ENCODE measurements around the gene ASPA.
"Not testable (repeated sequence)": the region's sequence is repeated elsewhere in the genome, so short reads cannot be mapped to it uniquely, and the experiment has no call there.

ASPA gene

GRCh38 chr17:3510090-3510489 lies 34.3 kb downstream of the ASPA start:
- no peak for DNase-seq

- no peak for DNase-seq
Observed at GRCh38 chr17:3511852-3512504, 36.2 kb downstream of the ASPA start.

DNA sequence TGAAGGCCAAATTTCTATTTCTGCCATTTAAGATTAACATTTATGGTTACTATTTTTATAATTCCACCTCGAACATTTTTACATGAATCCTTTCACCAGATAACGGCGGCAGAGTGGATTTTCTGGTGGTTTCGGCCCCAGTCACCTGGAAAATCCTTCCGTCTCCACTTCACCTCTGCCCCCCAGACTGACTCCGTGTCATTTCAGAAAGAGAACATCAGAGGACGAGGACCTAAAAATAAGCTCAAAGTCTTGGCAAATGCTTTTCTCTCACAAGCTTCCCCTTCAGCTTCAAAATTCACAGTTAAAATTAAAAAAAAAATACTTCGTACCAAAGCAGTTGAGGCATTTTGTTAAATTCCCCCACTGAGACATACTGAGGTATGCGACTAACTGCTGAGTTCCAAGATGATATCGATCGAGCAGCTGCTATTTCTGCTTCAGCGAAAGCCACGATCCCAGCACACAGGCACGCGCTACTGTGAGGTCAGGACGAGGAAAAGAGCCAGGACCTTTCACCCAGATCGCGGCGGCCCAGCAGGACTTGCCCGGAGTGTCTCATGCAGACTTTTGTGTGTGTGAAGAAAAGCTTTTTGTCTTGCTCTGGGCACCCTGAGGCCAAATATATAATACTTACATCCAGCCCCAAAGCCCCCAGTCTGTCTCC lies 36.8 kb downstream of the ASPA start:
- peak in 1 of 2 experiments; percentile 2 for DNase-seq

GRCh38 chr17:3513305-3514035 lies 37.7 kb downstream of the ASPA start:
- DNase-seq: no peak

GRCh38 chr17:3514167-3514566 lies 38.4 kb downstream of the ASPA start:
- not testable (repeated sequence) for DNase-seq

- no peak for DNase-seq
Observed at GRCh38 chr17:3514873-3515272, 39.1 kb downstream of the ASPA start.

- not testable (repeated sequence) for DNase-seq
Observed at GRCh38 chr17:3519472-3519871, 43.7 kb downstream of the ASPA start.

DNA sequence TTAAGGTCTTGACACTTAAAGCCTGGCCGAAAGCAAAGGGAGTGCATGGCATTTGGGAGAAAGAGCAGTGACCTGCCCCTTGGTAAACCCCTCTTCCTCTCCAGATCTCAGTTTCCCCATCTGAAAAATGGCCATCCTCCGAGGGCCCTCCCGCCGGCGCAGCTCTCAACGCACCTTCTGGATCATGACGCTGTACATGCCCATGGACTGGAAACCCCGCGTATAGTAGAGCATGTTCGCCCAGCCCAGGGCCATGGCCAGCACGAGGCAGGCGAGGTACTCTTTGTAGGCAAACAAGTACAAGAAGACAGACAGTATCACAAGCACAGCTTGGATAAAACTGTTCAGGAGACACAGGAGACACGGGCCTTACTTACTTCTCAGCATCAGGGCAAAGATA lies 48.2 kb downstream of the ASPA start:
- no peak for DNase-seq

DNA sequence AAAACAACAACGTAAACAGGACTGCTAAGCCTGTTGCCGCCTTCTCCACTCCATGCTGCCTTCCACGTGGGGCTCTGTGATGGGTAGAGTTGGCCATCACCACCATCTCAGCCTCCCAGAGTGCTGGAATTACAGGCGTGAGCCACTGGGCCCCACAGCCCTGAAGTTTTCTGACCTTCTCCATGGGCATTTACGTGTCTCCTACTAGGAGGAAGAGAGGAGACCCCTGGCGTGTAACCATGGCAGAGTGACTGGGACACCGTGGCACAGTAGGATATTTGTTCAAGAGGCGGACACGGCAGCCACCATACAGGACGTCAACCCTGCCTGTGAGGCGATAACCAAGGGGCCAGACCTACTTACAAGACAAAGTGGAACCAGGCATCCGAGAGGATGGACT lies 50.7 kb downstream of the ASPA start:
- no peak for DNase-seq

DNA sequence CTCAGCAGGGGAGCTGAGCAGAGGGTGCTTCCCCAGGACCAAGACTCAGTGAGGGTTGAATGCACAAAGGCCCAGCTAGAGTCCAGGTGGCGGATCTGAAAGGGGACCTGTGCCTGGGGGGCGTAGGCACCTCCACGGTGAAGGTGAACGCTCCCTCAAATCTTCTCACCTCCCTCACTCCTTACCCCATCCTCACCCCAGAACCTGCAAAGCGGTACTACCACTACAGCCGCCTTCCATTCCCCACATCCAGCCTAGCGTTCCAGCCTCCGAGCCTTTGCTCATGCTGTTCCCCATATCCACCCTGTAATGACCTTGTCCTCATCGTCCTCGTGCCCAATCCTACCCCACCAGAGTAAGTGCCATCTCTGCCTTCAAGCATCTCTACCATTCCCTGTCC lies 51.2 kb downstream of the ASPA start:
- DNase-seq: no peak

DNA sequence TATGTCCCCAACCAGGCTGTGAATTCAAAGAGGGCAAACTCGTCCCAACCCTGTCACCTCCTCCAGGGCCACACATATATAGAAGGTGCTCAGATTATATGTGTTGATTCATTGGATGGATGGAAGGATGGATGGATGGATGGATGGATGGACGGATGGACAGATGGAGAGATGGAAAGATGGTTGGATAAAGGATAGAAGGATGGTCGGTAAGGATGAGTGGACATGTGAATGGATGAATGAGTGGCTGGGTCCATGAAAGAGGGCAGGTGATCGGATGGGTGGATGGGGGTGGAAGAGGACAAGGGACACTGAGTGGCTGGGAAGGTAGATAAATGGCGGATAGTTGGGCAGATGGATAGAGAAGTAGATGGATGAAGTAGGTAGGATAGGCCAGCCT lies 51.7 kb downstream of the ASPA start:
- DNase-seq: no peak

- no peak for DNase-seq
Observed at GRCh38 chr17:3527896-3528295, 52.1 kb downstream of the ASPA start.

GRCh38 chr17:3528403-3528851 lies 52.6 kb downstream of the ASPA start:
- DNase-seq: no peak

- DNase-seq: no peak
Observed at GRCh38 chr17:3528880-3529511, 53.2 kb downstream of the ASPA start.

DNA sequence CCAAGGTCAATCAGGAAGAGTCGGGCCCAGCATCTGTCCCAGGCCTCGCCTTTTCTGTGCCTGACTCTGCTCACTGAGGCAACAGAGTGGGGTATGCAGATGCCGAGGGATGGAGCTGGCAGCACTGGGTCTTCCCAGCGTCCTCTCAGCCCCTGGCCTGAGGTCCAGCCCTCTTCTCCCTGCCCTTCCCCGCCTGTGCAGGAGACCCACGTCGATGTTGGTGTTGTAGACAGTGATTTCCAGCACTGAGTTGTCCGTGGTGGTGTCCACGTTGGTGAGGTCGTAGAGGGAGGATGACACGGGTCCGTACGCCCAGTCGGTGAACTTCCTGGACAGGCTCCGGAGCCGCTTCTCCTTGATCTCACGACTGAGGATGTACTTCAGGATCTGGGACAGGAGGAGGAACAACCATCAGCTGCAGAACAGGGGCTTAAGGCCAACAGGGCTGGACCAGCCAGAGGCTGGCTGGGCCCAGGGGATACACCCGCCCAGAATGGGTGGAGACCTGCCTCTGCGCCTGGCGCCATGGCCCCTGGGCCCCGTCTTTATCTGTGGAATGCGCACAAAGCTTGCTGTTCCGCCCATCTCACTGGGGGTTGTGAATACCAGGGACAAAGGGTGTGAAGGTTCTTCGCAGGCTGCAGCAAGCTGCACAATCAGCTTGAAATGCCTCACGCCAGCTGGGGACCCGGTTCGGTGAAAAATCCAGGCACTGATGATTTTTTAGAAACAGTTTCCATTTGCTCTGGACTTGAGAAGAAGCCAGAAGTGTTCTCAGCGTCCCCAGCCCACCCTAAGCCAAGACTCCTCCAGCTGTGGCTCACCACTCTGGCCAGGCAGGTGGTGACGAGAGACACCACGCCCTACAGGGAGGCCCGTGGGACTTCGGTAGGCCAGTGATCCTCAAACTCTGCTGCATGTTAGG lies 54.3 kb downstream of the ASPA start:
- DNase-seq: no peak

DNA sequence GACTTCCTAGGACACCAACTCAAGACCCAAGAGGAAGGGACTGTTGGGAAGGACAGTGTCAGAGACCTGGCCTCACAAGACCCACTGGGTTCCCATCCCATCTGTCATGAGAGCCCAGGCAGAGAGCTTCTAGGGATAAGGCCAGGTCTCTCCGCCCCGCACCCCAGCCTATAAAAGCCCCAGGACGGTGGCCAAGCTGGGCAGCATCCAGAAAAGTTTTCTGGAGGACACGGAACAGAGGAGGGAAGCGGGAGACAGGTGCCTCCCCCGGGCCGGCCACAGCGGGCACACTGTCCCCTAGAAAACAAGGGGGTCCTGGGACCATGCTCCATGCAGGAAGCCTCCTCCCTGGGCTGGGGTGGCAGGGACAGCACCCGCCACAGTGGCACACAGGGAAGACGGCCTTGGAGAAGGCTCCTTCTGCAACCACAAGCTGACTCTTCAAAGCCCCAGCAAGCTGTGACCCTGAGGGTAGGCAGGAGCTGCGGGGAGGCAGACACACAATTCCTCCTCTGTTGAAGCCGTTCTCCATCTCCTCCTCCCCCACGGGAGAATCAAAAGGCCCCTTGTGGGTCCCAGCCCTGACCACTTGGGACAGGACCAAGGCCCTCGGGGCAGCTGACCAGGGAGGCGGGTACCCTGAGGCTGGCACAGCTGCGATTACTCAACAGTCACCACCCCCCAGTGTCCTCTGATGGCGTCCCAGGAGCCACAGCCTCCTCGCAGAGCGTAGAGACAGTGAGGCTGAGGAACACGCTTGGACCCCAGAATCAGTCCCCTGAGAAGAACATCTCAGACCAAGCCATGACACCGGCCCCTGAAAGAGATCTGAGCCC lies 55.7 kb downstream of the ASPA start:
- DNase-seq: no peak

GRCh38 chr17:3532106-3532858 lies 56.5 kb downstream of the ASPA start:
- DNase-seq: no peak

GRCh38 chr17:3532859-3533142 lies 57.0 kb downstream of the ASPA start:
- no peak for DNase-seq

GRCh38 chr17:3533752-3534151 lies 58.0 kb downstream of the ASPA start:
- DNase-seq: no peak

DNA sequence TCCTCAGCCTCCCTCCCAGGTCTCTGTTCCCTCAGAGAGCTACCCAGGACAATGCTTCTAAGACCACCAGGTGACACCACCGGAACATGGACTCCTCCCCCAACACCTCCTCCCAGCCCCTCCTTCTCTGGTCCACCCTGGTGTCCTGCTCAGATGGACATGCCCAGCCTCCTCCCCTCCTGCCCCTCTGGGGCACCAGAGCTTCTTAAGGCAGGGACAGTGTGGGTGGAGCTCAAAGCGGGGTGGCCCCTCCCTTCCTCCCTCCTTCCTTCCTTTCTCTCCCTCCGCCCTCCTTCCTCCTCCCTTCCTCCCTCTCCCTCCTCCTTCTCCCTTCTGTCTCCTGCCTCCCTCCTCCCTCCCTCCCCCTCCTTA lies 59.1 kb downstream of the ASPA start:
- no peak for DNase-seq
